ENCODE data around the gene ADCK2.
A peak's percentile ranks its signal among the peaks of the same experiment; 100 is the strongest.
"Not testable (repeated sequence)": the region's sequence is repeated elsewhere in the genome, so short reads cannot be mapped to it uniquely, and the experiment has no call there.

The ADCK2 gene

DNA sequence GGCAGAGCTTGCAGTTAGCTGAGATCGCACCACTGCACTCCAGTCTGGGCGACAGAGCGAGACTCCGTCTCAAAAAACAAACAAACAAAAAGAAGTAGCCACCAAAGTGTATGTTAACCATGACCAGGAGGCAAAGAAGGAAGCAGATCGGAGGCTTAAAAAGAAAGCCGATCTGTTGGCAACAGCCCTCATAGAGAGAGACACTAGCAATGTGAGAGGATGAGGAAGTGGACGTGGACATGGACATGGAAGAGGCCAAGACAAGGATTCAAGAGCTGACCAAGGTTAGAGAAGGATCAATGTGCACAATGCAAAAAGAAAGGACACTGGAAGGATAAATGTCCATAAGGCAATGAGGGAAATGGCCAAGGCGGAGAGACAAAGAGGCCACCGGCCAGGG, 14.9 kb upstream of the ADCK2 start:
- H3K27ac ChIP-seq, result no peak overlapping the region
- TF ChIP-seq ZFX (IDR thresholded peaks at IDR 0.05; ENCODE audit: borderline replicate concordance), result no peak
- TF ChIP-seq, protein P1, sequence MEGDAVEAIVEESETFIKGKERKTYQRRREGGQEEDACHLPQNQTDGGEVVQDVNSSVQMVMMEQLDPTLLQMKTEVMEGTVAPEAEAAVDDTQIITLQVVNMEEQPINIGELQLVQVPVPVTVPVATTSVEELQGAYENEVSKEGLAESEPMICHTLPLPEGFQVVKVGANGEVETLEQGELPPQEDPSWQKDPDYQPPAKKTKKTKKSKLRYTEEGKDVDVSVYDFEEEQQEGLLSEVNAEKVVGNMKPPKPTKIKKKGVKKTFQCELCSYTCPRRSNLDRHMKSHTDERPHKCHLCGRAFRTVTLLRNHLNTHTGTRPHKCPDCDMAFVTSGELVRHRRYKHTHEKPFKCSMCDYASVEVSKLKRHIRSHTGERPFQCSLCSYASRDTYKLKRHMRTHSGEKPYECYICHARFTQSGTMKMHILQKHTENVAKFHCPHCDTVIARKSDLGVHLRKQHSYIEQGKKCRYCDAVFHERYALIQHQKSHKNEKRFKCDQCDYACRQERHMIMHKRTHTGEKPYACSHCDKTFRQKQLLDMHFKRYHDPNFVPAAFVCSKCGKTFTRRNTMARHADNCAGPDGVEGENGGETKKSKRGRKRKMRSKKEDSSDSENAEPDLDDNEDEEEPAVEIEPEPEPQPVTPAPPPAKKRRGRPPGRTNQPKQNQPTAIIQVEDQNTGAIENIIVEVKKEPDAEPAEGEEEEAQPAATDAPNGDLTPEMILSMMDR (IDR thresholded peaks at IDR 0.05), result no peak

DNA sequence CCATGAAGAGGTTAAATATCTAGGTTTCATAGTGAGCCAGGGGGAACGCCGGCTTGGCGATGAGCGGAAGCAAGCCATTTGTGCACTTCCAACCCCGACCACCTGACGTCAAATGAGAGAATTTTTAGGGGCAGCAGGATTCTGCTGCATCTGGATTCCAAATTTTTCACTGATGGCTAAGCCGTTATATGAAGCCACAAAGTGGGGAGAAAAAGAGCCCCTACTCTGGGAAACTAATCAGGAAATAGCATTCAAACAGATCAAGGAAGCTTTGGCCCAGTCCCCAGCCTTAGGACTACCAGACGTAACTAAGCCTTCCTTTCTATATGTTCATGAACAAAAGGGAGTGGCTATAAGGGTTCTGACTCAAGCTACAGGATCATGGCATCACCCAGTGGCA, 12.9 kb upstream of the ADCK2 start:
- no peak for TF ChIP-seq ZFX (IDR thresholded peaks at IDR 0.05; ENCODE audit: borderline replicate concordance)
- TF ChIP-seq, protein P1 (IDR thresholded peaks at IDR 0.05), result no peak
- H3K27ac ChIP-seq, result no peak overlapping the region

DNA sequence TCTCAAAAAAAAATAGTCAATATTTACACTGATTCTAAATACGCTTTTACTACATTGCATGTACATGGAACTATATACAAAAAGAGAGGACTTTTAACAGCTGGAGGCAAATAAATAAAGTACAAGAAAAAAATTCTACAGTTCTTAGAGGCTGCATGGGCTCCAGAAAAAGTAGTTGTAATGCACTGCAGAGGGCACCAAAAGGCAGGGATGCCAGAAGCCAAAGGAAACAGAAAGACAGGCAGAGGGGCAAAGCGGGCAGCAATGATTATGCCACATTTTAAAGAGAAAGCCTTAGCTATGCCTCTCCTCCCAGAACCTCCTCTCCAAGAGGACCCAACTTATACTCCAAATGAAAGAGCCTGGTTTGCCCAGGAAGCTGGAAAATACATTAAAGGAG, 11.6 kb upstream of the ADCK2 start:
- TF ChIP-seq ZFX (IDR thresholded peaks at IDR 0.05; ENCODE audit: borderline replicate concordance), result no peak
- TF ChIP-seq, protein P1 (IDR thresholded peaks at IDR 0.05), result peak; percentile 43
- H3K27ac ChIP-seq, result no peak overlapping the region

DNA sequence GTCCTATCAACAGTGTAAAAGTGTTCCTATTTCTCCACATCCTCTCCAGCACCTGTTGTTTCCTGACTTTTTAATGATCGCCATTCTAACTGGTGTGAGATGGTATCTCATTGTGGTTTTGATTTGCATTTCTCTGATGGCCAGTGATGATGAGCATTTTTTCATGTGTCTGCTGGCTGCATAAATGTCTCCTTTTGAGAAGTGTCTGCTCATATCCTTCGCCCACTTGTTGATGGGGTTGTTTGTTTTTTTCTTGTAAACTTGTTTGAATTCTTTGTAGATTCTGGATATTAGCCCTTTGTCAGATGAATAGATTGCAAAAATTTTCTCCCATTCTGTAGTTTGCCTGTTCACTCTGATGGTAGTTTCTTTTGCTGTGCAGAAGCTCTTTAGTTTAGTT, 9.8 kb upstream of the ADCK2 start:
- not testable (repeated sequence) for H3K27ac ChIP-seq

DNA sequence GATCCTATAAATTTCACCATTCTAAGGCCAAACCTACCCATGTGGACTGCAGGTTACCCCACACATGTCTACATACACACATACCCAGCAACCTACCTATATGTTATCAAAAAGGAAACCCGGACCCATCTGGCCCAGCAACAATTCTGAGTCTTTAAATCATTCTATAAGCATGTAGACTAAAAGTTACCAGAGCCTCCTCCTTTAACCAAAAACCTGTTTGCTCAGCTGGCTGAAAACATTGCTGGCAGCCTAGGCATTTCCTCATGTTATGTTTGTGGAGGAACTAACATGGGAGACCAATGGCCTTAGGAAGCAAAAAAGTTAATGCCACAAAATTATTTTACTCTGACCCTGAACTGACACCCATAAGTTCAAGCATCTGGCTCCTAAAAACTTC, 5.3 kb upstream of the ADCK2 start:
- no peak for TF ChIP-seq ZFX (IDR thresholded peaks at IDR 0.05; ENCODE audit: borderline replicate concordance)
- TF ChIP-seq, protein P1 (IDR thresholded peaks at IDR 0.05), result no peak
- H3K27ac ChIP-seq, result no peak overlapping the region

DNA sequence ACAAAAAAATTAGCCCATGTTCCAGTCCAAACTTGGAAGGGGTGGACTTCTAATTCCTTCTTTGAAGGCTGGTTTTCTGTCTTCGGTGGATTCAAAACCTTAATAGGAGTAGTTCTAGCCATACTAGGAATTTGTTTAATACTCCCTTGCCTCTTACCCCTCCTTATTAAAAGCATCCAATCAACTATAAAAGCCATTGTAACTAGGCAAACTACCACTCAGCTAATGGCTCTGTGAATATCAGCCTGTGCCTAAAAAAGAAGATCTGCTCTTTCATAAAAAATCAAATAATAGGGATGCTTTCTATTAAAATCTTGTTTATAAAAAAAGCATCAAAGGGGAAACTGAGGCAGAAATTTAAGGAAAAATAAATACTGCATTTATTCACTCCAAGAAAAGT, 4.1 kb upstream of the ADCK2 start:
- TF ChIP-seq ZFX (IDR thresholded peaks at IDR 0.05; ENCODE audit: borderline replicate concordance), result no peak
- TF ChIP-seq, protein P1 (IDR thresholded peaks at IDR 0.05), result no peak
- no peak overlapping the region for H3K27ac ChIP-seq

DNA sequence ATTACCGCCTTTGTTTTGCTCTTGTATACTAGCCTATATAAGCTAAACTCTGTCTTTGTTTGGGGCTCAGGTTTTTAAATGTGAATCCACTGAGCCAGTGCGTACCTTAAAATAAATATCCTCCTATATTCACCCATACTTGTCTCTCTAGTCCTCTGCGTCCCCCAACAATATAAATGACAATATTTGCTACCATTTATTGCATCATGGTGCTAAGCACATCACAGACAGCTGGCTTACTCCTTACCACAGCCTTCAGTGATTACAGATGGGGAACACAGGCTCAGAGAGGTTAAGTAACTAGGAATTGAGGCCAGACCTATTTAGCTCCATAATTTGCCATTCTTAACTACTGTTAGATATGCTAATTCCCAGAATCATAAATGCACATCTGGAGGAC, 3.4 kb upstream of the ADCK2 start:
- TF ChIP-seq, protein P1 (IDR thresholded peaks at IDR 0.05), result no peak
- H3K27ac ChIP-seq, result no peak overlapping the region

DNA sequence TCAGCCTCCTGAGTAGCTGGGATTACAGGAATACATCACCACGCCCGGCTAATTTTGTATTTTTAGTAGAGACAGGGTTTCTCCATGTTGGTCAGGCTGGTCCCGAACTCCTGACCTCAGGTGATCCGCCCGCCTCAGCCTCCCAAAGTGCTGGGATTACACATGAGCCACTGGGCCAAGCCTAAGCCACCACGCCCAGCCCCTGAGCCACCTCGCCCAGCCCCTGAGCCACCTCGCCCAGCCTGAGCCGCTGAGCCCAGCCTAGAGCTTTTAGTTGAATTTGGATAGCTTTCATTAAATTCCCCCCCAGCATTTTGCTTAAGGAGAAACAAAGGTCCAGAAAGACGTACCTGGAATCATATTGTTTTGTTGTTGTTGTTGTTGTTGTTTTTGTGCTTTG, 2.9 kb upstream of the ADCK2 start:
- H3K27ac ChIP-seq, result not testable (repeated sequence)

Measured in 22Rv1 (cell line).